Liver (tissue), 9 donors: ENCODE results near the gene IRX6. TPM values are rescaled to one million over a fixed set of nuclear protein-coding genes. Genes with fewer than 3 reads are reported as not detected.
A peak's percentile ranks its signal among the peaks of the same experiment; 100 is the strongest.

Source experiments
- DNase-seq: peaks from one replicate; pipeline ENCODE4 v3.0.0-alpha.2; 2017; ENCODE audit warnings: low spot score
- H3K27ac ChIP-seq, 2 donors: one replicate each; pipeline ENCODE4 v1.7.0; 2013; ENCODE audit warnings: inconsistent platforms in 2 of 2, low read length in 2 of 2, control low read depth in 1 of 2, low read depth in 1 of 2, mild to moderate bottlenecking in 1 of 2
- H3K27me3 ChIP-seq, 4 donors: one replicate each; pipeline versions ENCODE4 v1.6.1 to v1.7.0; 2013; ENCODE audit warnings: low read length in 3 of 4, inconsistent platforms in 1 of 4, mild to moderate bottlenecking in 1 of 4, moderate library complexity in 1 of 4; ENCODE audit not compliant: control insufficient read depth in 4 of 4, insufficient read depth in 4 of 4
- H3K36me3 ChIP-seq, 4 donors: one replicate each; pipeline versions ENCODE4 v1.6.1 to v1.7.0; 2013; ENCODE audit warnings: low read length in 3 of 4, mild to moderate bottlenecking in 3 of 4, low read depth in 1 of 4, moderate library complexity in 1 of 4; ENCODE audit not compliant: control insufficient read depth in 4 of 4, insufficient read depth in 3 of 4
- H3K4me1 ChIP-seq, 4 donors: one replicate each; pipeline versions ENCODE4 v1.6.1 to v1.7.0; 2013; ENCODE audit warnings: low read length in 3 of 4, mild to moderate bottlenecking in 3 of 4, moderate library complexity in 1 of 4; ENCODE audit not compliant: control insufficient read depth in 4 of 4, insufficient read depth in 4 of 4
- H3K4me3 ChIP-seq, 3 donors: one replicate each; pipeline versions ENCODE4 v1.6.1 to v1.7.0; 2013; ENCODE audit warnings: low read length in 3 of 3, control low read depth in 1 of 3, low read depth in 1 of 3, mild to moderate bottlenecking in 1 of 3
- H3K9ac ChIP-seq, 2 donors: one replicate each; pipeline ENCODE4 v1.7.0; 2013; ENCODE audit warnings: low read length in 2 of 2, mild to moderate bottlenecking in 2 of 2, moderate library complexity in 2 of 2, control low read depth in 1 of 2, low read depth in 1 of 2
- H3K9me3 ChIP-seq, 4 donors: one replicate each; pipeline versions ENCODE4 v1.6.1 to v1.7.0; 2013; ENCODE audit warnings: low read length in 3 of 4; ENCODE audit not compliant: control insufficient read depth in 4 of 4
- EGR1 ChIP-seq, 2 donors: IDR thresholded peaks; 2 replicates each; pipeline ENCODE4 v1.6.1; 2016 to 2018; ENCODE audit warnings: antibody characterized with exemption in 2 of 2, low read depth in 2 of 2
- FOXA1 ChIP-seq: IDR thresholded peaks from 2 replicates; pipeline ENCODE4 v1.6.1; 2016; ENCODE audit warnings: antibody characterized with exemption
- GABPA ChIP-seq, 2 donors: IDR thresholded peaks in 1 of 2; conservative IDR thresholded peaks in 1 of 2; 2 replicates each; pipeline ENCODE4 v1.6.1; 2016; ENCODE audit warnings: antibody characterized with exemption in 2 of 2, mild to moderate bottlenecking in 1 of 2, moderate library complexity in 1 of 2
- HNF4A ChIP-seq, 2 donors: conservative IDR thresholded peaks; 2 replicates each; pipeline ENCODE4 v1.6.1; 2016; ENCODE audit warnings: antibody characterized with exemption in 2 of 2, mild to moderate bottlenecking in 2 of 2
- HNF4G ChIP-seq: IDR thresholded peaks from 2 replicates; pipeline ENCODE4 v1.6.1; 2016; ENCODE audit warnings: antibody characterized with exemption
- JUND ChIP-seq, 2 donors: IDR thresholded peaks; 2 replicates each; pipeline ENCODE4 v1.6.1; 2016; ENCODE audit warnings: antibody characterized with exemption in 2 of 2
- NR2F2 ChIP-seq: IDR thresholded peaks from 2 replicates; pipeline ENCODE4 v1.6.1; 2016; ENCODE audit warnings: antibody characterized with exemption
- RAD21 ChIP-seq, 2 donors: IDR thresholded peaks; 2 replicates each; pipeline ENCODE4 v1.6.1; 2016; ENCODE audit warnings: antibody characterized with exemption in 2 of 2, mild to moderate bottlenecking in 2 of 2
- RXRA ChIP-seq, 2 donors: IDR thresholded peaks; 2 replicates each; pipeline ENCODE4 v1.6.1; 2017 to 2018; ENCODE audit warnings: antibody characterized with exemption in 2 of 2, mild to moderate bottlenecking in 1 of 2
- YY1 ChIP-seq: IDR thresholded peaks from 2 replicates; pipeline ENCODE4 v1.6.1; 2016; ENCODE audit warnings: antibody characterized with exemption, mild to moderate bottlenecking
- WGBS: extraction: QIAGEN DNeasy Blood & Tissue Kit; methylation state at CpG from one replicate; pipeline ENCODE4 v1.1.7; 2013; 5-methylcytosine and 5-hydroxymethylcytosine counted together
- polyA plus RNA-seq, 2 donors: library from polyadenylated mRNA; stranded (reverse) in 1 of 2; unstranded in 1 of 2; fragments of 200-250 nt in 1 of 2; fragments of >200 nt in 1 of 2; fragmentation: Nextera tagmentation in 1 of 2; extraction: Ambion mirVana in 1 of 2; gene quantifications; one replicate each; pipeline versions ENCODE4 v1.2.1 to v1.2.3, GENCODE V29; 2013 to 2015
- total RNA-seq, 2 donors: library from RNA; depleted of rRNA; stranded (reverse); fragments of >200 nt; gene quantifications; one replicate each; pipeline ENCODE4 v1.2.3, GENCODE V29; 2014
- TF ChIP-seq, protein P1 (sequence below): IDR thresholded peaks from 2 replicates; pipeline ENCODE4 v1.6.1; 2016; ENCODE audit warnings: antibody characterized with exemption, mild to moderate bottlenecking
- TF ChIP-seq, protein P2 (sequence below): IDR thresholded peaks from 2 replicates; pipeline ENCODE4 v1.6.1; 2016; ENCODE audit warnings: antibody characterized with exemption
- TF ChIP-seq, protein P3 (sequence below): fragments of 150-350 bp; IDR thresholded peaks from 2 replicates; pipeline ENCODE4 v1.5.1; 2017; ENCODE audit warnings: improper control_type of control experiment, low read depth, low read length; ENCODE audit not compliant: missing input control
- donor health status: healthy.
- donor health status: healthy.
- donor health status: healthy.
- donor health status: healthy.
- donor health status: healthy.

Gene IRX6
- total and polyA plus RNA-seq, 4 donors, result not detected

DNA sequence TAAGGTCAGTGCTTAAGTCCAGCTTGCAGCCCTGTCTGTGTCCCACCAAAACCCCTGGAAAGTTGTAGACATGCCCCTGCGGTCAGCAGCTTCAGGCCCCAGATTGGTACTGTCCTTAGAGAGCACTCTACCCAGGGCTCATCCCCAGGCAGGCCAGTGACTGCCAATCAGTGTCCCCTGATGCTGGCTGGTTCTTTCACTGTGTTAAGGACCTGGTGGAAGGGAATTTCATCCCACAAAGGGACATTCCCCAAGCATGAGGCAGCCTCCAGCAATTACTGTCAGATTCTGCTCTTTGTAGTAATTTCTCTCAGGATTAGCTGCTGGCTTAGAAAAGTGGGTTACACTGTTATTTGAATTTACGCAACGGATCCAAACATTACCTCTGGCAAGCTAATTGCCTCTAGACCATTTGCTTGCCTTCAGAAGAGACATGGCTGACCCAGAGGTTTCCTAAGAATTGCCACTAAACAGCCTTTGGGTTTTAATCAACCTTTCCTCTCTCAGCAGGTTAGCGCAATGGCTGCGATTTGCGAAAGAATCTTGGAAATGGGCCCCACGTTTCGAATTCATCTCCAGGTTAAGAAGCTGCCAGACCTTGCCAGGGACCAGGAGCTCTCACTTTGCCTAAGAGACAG is 5.9 kb downstream of the IRX6 start:
- TF ChIP-seq, protein P1, sequence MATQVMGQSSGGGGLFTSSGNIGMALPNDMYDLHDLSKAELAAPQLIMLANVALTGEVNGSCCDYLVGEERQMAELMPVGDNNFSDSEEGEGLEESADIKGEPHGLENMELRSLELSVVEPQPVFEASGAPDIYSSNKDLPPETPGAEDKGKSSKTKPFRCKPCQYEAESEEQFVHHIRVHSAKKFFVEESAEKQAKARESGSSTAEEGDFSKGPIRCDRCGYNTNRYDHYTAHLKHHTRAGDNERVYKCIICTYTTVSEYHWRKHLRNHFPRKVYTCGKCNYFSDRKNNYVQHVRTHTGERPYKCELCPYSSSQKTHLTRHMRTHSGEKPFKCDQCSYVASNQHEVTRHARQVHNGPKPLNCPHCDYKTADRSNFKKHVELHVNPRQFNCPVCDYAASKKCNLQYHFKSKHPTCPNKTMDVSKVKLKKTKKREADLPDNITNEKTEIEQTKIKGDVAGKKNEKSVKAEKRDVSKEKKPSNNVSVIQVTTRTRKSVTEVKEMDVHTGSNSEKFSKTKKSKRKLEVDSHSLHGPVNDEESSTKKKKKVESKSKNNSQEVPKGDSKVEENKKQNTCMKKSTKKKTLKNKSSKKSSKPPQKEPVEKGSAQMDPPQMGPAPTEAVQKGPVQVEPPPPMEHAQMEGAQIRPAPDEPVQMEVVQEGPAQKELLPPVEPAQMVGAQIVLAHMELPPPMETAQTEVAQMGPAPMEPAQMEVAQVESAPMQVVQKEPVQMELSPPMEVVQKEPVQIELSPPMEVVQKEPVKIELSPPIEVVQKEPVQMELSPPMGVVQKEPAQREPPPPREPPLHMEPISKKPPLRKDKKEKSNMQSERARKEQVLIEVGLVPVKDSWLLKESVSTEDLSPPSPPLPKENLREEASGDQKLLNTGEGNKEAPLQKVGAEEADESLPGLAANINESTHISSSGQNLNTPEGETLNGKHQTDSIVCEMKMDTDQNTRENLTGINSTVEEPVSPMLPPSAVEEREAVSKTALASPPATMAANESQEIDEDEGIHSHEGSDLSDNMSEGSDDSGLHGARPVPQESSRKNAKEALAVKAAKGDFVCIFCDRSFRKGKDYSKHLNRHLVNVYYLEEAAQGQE, result no peak
- Histone ChIP-seq H3K9me3 (no peaks in the 10 kb centered on the region), H3K4me3 (no peak overlapping the region), H3K4me1 (peaks cover 0 to 21% (median 0%) of the 10 kb centered on the region in 4 donors), H3K27me3 (peaks cover 4 to 16% (median 11%) of the 10 kb centered on the region in 4 donors), H3K9ac (no peak overlapping the region), H3K27ac (no peak overlapping the region), H3K36me3 (no peaks in the 10 kb centered on the region)
- DNase-seq, result no peak
- WGBS, result 29% methylated on average over 8 of the region's 8 CpGs

DNA sequence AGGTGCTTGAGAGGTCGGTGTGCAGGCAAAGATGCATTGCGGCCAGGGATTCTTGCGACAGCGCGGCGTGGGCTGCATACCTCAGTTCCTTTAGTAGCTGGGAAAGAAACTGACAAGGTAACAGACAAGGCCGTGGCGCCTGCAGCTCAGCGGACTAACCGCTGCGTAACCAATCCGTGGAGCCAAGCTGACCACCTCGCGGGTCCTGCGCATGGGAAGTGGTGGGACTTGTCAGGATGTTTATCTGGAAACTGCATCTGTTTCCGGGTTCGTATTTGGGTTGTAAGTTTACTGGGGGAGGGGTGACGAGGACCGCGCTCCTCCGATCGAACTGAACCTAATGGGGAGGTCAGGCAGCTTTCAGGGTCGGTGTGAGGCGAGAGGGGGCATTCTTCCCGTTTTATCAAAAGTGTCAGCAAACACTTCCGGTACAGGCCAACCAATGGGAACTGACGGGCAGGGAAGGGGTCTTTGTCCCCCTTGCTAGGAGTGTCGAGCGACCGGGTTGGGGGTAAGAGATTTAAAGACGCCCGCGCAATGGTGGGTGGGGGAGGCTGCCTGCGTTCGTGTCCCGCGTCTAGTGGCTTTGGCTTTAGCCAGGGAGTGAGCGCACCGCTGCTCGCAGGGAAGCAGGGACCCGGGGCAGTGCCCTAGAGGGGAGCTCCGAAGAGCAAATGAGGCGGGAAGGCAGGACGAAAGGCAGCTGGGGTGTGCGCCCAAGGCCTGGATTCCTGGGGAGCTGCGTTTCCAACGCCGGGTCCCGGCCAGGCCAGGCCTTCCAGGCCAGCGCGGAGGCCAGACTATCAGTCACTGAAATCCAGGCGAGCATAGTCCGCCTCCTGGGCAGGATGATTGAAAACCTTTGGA is 7.0 kb downstream of the IRX6 start:
- peaks cover 0 to 18% (median 0%) of the 10 kb centered on the region in 4 donors for H3K4me1 ChIP-seq
- 5% methylated on average over 53 of the region's 53 CpGs for WGBS
- peak overlapping the region in 1 of 3 donors; percentile 6 for H3K4me3 ChIP-seq
- no peak for TF ChIP-seq EGR1 (IDR thresholded peaks at IDR 0.05; ENCODE audit: low read depth in 2 of 2)
- TF ChIP-seq RAD21 (IDR thresholded peaks at IDR 0.05), result no peak
- TF ChIP-seq JUND (IDR thresholded peaks at IDR 0.05), result no peak
- no peak for TF ChIP-seq FOXA1
- TF ChIP-seq, protein P1, result no peak
- TF ChIP-seq HNF4G, result no peak
- no peaks in the 10 kb centered on the region for H3K9me3 ChIP-seq
- no peak overlapping the region for H3K9ac ChIP-seq
- DNase-seq, result no peak
- H3K27ac ChIP-seq, result no peak overlapping the region
- no peaks in the 10 kb centered on the region for H3K36me3 ChIP-seq
- peaks cover 4 to 16% (median 9%) of the 10 kb centered on the region in 4 donors for H3K27me3 ChIP-seq

DNA sequence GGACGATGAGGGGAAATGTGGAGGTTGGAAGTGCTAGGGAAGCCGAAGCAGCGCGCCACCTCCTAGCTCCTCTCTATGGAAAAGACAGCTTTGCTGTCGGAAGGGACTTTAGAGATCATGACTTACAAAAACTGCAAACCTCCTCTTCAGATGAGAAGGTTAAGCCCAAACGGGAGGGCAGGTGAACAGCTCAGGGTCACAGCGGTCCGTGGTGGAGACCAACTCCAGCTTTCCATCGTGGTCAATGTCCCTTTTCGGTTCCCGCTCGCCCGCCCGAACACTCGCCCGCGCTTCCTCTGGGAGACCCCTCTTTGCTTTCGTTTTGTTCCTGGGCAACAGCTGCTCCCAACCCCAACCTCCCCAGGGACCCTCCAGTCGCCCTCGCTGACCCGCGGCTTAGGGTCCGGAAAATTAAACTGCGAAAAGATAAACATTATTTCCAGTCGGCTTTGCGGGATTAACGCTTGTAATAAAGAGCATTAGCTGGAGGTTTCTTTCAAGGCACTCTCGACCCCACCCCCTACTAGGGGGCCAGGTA is 7.7 kb downstream of the IRX6 start:
- H3K27ac ChIP-seq, result no peak overlapping the region
- 9% methylated on average over 28 of the region's 28 CpGs for WGBS
- no peaks in the 10 kb centered on the region for H3K36me3 ChIP-seq
- DNase-seq, result no peak
- H3K4me3 ChIP-seq, result peak overlapping the region in 1 of 3 donors; percentile 6
- no peaks in the 10 kb centered on the region for H3K9me3 ChIP-seq
- H3K4me1 ChIP-seq, result peaks cover 0 to 18% (median 0%) of the 10 kb centered on the region in 4 donors
- peaks cover 4 to 16% (median 9%) of the 10 kb centered on the region in 4 donors for H3K27me3 ChIP-seq
- H3K9ac ChIP-seq, result no peak overlapping the region
- TF ChIP-seq, protein P2, sequence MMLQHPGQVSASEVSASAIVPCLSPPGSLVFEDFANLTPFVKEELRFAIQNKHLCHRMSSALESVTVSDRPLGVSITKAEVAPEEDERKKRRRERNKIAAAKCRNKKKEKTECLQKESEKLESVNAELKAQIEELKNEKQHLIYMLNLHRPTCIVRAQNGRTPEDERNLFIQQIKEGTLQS, result no peak
- TF ChIP-seq YY1 (no peak), RAD21 (IDR thresholded peaks at IDR 0.05) (no peak), NR2F2 (no peak), GABPA (IDR thresholded peaks at IDR 0.05 in 1 of 2, conservative IDR thresholded peaks at IDR 0.05 in 1 of 2) (no peak), HNF4G (no peak), RXRA (IDR thresholded peaks at IDR 0.05) (no peak), JUND (IDR thresholded peaks at IDR 0.05) (no peak), HNF4A (conservative IDR thresholded peaks at IDR 0.05) (no peak)
- TF ChIP-seq, protein P3, sequence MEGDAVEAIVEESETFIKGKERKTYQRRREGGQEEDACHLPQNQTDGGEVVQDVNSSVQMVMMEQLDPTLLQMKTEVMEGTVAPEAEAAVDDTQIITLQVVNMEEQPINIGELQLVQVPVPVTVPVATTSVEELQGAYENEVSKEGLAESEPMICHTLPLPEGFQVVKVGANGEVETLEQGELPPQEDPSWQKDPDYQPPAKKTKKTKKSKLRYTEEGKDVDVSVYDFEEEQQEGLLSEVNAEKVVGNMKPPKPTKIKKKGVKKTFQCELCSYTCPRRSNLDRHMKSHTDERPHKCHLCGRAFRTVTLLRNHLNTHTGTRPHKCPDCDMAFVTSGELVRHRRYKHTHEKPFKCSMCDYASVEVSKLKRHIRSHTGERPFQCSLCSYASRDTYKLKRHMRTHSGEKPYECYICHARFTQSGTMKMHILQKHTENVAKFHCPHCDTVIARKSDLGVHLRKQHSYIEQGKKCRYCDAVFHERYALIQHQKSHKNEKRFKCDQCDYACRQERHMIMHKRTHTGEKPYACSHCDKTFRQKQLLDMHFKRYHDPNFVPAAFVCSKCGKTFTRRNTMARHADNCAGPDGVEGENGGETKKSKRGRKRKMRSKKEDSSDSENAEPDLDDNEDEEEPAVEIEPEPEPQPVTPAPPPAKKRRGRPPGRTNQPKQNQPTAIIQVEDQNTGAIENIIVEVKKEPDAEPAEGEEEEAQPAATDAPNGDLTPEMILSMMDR, result no peak
